ENCODE measurements around the gene PDE4D. TPM values are rescaled to one million over a fixed set of nuclear protein-coding genes. Genes with fewer than 3 reads are reported as not detected.
"Not testable (repeated sequence)": the region's sequence is repeated elsewhere in the genome, so short reads cannot be mapped to it uniquely, and the experiment has no call there.

The PDE4D gene
- total RNA-seq, 1 donor from 2014 or later = 55.9 TPM

- intact Hi-C loops (cut with DNase I) = no loop called here
- ATAC-seq (no peak), DNase-seq (ENCODE audit: low spot score) (no peak)
These were observed 909.7 kb downstream of the PDE4D start for GRCh38 chr5:58983526-58984452.

- intact Hi-C loops (cut with DNase I) = no loop called here
These were observed 912.6 kb downstream of the PDE4D start for GRCh38 chr5:58980890-58981289.

GRCh38 chr5:58979090-58979489 is 914.4 kb downstream of the PDE4D start:
- no peak for DNase-seq (ENCODE audit: low spot score)
- ATAC-seq = no peak
- intact Hi-C loops (cut with DNase I) = no loop called here

More at GRCh38 chr5:58980890-58981289, 912.6 kb downstream of the PDE4D start:
- DNase-seq (ENCODE audit: low spot score) = no peak
- no peak for ATAC-seq

GRCh38 chr5:58974601-58975000 is 918.9 kb downstream of the PDE4D start:
- ATAC-seq (no peak), DNase-seq (ENCODE audit: low spot score) (no peak)
- intact Hi-C loops (cut with DNase I) = no loop called here

- intact Hi-C loops (cut with DNase I) = no loop called here
- ATAC-seq (no peak), DNase-seq (ENCODE audit: low spot score) (no peak)
These were observed 919.4 kb downstream of the PDE4D start for GRCh38 chr5:58974083-58974482.

- DNase-seq (ENCODE audit: low spot score) = no peak
These were observed 921.2 kb downstream of the PDE4D start for GRCh38 chr5:58972301-58972700.

GRCh38 chr5:58970766-58971165 is 922.8 kb downstream of the PDE4D start:
- ATAC-seq = no peak
- intact Hi-C loops (cut with DNase I) = no loop called here
- DNase-seq (ENCODE audit: low spot score) = no peak

More at GRCh38 chr5:58972301-58972700, 921.2 kb downstream of the PDE4D start:
- no peak for ATAC-seq
- intact Hi-C loops (cut with DNase I) = no loop called here

- no peak for DNase-seq (ENCODE audit: low spot score)
- intact Hi-C loops (cut with DNase I) = no loop called here
- no peak for ATAC-seq
These were observed 923.7 kb downstream of the PDE4D start for GRCh38 chr5:58969795-58970194.

- ATAC-seq = no peak
- DNase-seq (ENCODE audit: low spot score) = no peak
- intact Hi-C loops (cut with DNase I) = no loop called here
These were observed 924.3 kb downstream of the PDE4D start for GRCh38 chr5:58969253-58969652.

- intact Hi-C loops (cut with DNase I) = no loop called here
- DNase-seq (ENCODE audit: low spot score) (no peak), ATAC-seq (no peak)
These were observed 925.2 kb downstream of the PDE4D start for GRCh38 chr5:58968350-58968749.

- no peak for ATAC-seq
- intact Hi-C loops (cut with DNase I) = no loop called here
These were observed 925.8 kb downstream of the PDE4D start for GRCh38 chr5:58967597-58968281.

GRCh38 chr5:58965677-58966414 is 927.7 kb downstream of the PDE4D start:
- DNase-seq (ENCODE audit: low spot score) (no peak), ATAC-seq (no peak)
- intact Hi-C loops (cut with DNase I) = no loop called here

More at GRCh38 chr5:58967597-58968281, 925.8 kb downstream of the PDE4D start:
- DNase-seq (ENCODE audit: low spot score) = no peak

GRCh38 chr5:58963821-58964220 is 929.7 kb downstream of the PDE4D start:
- intact Hi-C loops (cut with DNase I) = no loop called here
- DNase-seq (ENCODE audit: low spot score) (no peak), ATAC-seq (no peak)

- DNase-seq (ENCODE audit: low spot score) = no peak
- ATAC-seq = no peak
- intact Hi-C loops (cut with DNase I) = no loop called here
These were observed 930.2 kb downstream of the PDE4D start for GRCh38 chr5:58963361-58963760.

- intact Hi-C loops (cut with DNase I) = no loop called here
- ATAC-seq = no peak
- DNase-seq (ENCODE audit: low spot score) = no peak
These were observed 931.8 kb downstream of the PDE4D start for GRCh38 chr5:58961631-58962280.

- no peak for ATAC-seq
- intact Hi-C loops (cut with DNase I) = no loop called here
- DNase-seq (ENCODE audit: low spot score) = no peak
These were observed 934.8 kb downstream of the PDE4D start for GRCh38 chr5:58958701-58959100.

- intact Hi-C loops (cut with DNase I); DNase-seq (ENCODE audit: low spot score); ATAC-seq: not testable (repeated sequence)
These were observed 940.3 kb downstream of the PDE4D start for GRCh38 chr5:58953218-58953617.

- ATAC-seq (no peak), DNase-seq (ENCODE audit: low spot score) (no peak)
- intact Hi-C loops (cut with DNase I) = no loop called here
These were observed 943.3 kb downstream of the PDE4D start for GRCh38 chr5:58950224-58950623.

GRCh38 chr5:58946230-58946629 is 947.3 kb downstream of the PDE4D start:
- DNase-seq (ENCODE audit: low spot score) = no peak
- no peak for ATAC-seq
- intact Hi-C loops (cut with DNase I) = no loop called here

Measured in sciatic nerve (tissue), 2 donors.